GM10248 (cell line): ENCODE data around the gene SMIM41.

Experiments used
- CTCF ChIA-PET: fragments of 300-600 bp; sonication (Branson Sonifier 250); formaldehyde crosslinking; extraction: SDS; loops from one replicate; lab custom pipeline; 2021; ENCODE audit warnings: antibody characterized with exemption; lab: Yijun Ruan, JAX
- POLR2A ChIA-PET: fragments of 350-650 bp; sonication (Branson Sonifier 250); formaldehyde crosslinking; extraction: SDS; loops from one replicate; lab custom pipeline; 2020; ENCODE audit warnings: antibody characterized with exemption; lab: Yijun Ruan, JAX
- DNase-seq: peaks from one replicate; pipeline ENCODE4 v3.0.0; 2012; ENCODE audit errors: extremely low spot score
- TF ChIP-seq, protein P1 (sequence below): IDR thresholded peaks from 2 replicates; pipeline ENCODE4 v1.5.1; 2012; ENCODE audit warnings: mild to moderate bottlenecking, low read depth; ENCODE audit errors: extremely low read depth, missing control alignments, control extremely low read depth

Gene SMIM41

DNA sequence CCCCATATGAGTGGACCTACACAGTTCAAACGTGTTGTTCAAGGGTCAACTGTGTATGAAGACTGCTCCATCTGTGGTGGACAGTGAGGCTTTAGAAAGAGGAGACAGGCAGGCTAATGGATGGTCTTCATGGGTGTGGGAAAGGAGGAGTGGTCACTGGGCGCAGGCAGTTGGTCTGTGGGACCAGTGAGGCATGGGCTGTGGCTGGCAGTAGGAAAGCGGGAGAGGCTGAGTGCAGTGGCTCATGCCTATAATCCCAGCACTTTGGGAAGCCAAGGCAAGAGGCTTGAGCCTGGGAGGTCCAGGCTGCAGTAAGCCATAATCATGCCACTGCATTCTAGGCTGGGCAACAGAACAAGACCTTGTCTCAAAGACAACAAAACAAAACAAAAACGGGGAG lies 30.2 kb upstream of the SMIM41 start:
- TF ChIP-seq, protein P1, sequence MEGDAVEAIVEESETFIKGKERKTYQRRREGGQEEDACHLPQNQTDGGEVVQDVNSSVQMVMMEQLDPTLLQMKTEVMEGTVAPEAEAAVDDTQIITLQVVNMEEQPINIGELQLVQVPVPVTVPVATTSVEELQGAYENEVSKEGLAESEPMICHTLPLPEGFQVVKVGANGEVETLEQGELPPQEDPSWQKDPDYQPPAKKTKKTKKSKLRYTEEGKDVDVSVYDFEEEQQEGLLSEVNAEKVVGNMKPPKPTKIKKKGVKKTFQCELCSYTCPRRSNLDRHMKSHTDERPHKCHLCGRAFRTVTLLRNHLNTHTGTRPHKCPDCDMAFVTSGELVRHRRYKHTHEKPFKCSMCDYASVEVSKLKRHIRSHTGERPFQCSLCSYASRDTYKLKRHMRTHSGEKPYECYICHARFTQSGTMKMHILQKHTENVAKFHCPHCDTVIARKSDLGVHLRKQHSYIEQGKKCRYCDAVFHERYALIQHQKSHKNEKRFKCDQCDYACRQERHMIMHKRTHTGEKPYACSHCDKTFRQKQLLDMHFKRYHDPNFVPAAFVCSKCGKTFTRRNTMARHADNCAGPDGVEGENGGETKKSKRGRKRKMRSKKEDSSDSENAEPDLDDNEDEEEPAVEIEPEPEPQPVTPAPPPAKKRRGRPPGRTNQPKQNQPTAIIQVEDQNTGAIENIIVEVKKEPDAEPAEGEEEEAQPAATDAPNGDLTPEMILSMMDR = no peak
- CTCF ChIA-PET = interaction anchor here (7.2 to 33.0 kb wide), 2 partner anchors 22 to 23 kb away, joined by 108 to 1220 read pairs; partner anchors contain the start of genes ATG101, NR4A1 and SMIM41
- POLR2A ChIA-PET = no interaction called here
- no peak for DNase-seq

DNA sequence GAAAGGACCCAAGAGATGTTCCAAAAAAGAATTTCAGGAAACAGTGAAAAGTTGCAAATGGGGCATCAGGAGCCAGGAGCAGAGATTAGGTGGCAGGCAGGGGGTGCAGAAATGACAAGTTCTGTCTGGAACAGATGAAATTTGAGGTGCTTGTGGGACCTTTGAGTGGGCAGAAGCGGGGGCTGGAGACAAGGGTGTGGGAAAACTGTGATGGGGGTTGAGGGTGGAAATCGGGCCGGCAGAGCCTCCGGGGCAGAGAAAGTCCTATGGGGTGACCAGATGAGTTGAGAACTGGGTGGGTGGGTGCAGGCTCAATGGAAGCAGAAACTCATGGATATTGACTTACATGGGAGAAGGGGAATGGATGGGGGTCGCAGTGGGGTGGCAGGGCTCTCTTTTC lies 29.8 kb upstream of the SMIM41 start:
- CTCF ChIA-PET = interaction anchor here (42.5 kb wide), 1 partner anchor 17 kb away, joined by 1220 read pairs; no protein-coding TSS in a partner anchor
- POLR2A ChIA-PET = interaction anchor here (1.8 kb wide), 1 partner anchor 10 kb away, joined by 8 read pairs; no protein-coding TSS in a partner anchor
- no peak for DNase-seq
- TF ChIP-seq, protein P1 = no peak

DNA sequence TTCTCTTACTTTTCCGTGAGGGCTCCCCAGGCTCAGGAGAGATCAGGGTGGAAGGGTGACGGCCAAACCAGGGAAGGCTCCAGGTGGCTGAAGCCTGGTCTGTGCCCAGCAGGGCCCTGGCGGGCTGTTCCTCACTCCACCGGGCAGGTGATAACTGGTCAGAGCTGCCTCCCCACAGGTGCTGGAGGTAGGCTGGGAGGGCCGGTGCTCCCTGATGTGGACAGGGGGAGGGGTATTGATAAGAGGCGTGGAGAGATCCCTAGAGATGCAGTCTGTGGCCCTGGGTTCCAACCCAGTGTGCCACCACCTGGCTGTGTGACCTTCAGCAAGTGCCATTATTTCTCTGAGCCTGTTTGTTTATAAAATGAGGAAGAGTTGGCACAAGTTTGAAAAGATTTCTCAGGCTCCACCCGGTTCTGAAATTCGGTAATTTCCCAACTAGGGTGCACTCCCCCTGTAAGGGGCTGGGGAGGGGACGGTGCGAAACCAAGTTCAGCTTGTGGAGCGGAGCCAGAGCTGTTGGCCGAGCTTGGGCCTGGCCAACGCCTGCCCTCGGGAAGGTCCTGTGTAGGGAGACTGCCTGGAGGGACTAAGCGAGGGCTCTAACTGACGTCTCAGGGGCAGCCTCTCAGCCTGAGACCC lies 29.3 kb upstream of the SMIM41 start:
- TF ChIP-seq, protein P1 = no peak
- POLR2A ChIA-PET = interaction anchor here (1.2 to 2.7 kb wide), 8 partner anchors 9 to 46 kb away, joined by 4 to 22 read pairs (median 8); partner anchors contain the start of gene ATG101
- CTCF ChIA-PET = interaction anchor here (1.1 to 42.5 kb wide), 5 partner anchors 11 to 31 kb away, joined by 5 to 1220 read pairs (median 12); partner anchors contain the start of gene ATG101
- DNase-seq = no peak

DNA sequence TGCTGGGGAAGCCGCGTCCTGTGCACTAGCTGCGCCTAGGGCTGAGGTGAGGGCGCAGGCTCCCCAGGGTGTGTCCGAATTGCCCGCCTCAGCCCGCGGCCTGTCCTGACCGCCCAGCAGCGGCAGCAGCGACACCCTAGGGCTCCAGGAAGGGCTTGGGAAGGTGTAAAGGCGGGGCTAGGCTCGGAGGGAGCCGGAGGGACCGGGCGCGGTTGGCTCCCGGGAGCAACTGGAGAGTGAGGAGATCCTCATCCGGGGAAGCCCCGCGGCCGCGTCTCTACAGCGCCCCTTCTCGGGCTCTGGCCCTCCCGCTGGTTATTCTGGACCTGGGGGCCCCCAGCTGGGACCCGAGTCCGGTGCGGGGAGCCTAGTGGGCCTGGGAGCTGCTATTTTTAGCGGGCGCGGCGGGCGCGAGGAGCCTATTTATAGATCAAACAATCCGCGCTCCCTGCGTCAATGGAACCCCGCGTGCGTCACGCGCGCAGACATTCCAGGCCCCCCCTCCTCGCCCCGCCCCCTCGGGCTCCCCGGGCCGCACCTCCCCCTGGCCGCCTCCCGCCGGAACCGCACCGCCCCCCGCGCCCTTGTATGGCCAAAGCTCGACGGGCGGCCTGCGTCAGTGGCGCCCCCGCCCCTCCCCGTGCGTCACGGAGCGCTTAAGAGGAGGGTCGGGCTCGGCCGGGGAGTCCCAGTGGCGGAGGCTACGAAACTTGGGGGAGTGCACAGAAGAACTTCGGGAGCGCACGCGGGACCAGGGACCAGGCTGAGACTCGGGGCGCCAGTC lies 28.6 kb upstream of the SMIM41 start, which contains the start of gene NR4A1:
NR4A1 (plus strand) TSS at position 685 of the 784 bp plus-strand sequence. CDS start 2,887 bp downstream, outside the sequence.
- ChIA-PET CTCF (interaction anchor here (1.1 to 42.5 kb wide), 8 partner anchors 10 to 73 kb away, joined by 3 to 1220 read pairs (median 6); partner anchors contain the start of gene ATG101), POLR2A (interaction anchor here (0.7 to 2.7 kb wide), 12 partner anchors 9 to 1270 kb away, joined by 3 to 22 read pairs (median 6); partner anchors contain the start of genes AAAS and ATG101)
- peak; percentile 98 for DNase-seq
- TF ChIP-seq, protein P1 = peak; percentile 34

DNA sequence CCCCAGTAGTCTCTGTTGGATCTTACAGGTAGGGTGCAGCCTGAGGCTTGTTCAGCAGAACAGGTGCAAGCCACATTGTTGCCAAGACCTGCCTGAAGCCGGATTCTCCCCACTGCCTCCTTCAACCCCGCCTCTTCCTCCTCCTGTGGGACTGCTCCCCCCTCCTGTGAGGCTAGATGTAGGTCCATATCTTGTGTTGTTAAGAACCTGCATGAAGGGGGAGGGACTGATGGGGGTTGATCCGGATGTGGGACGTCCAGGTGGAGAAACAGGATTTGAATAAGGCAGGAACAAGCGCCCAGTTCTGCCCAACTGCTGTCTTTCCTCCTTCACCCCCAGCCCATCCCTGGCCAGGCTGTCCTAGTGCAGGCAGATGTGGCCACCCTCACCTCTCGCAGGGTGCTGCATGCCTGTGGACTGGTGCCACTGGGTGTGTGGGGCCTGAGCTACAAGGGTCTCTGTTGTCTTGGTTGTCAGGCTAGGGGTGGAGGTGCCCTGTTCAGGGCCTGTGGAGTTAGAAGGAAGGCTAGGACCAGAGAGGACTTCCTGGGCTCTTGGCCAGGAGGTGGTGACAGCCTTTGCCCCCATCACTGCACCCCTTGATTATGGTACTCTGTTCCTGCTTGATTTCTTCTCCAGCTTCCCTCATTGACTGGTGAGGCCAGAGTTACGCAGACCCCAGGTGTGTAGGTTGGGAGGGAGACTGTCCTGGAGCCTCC lies 26.9 kb upstream of the SMIM41 start:
- TF ChIP-seq, protein P1 = no peak
- DNase-seq = no peak
- POLR2A ChIA-PET = interaction anchor here (1.9 to 2.7 kb wide), 2 partner anchors 11 to 18 kb away, joined by 10 to 16 read pairs; partner anchors contain the start of gene ATG101
- CTCF ChIA-PET = interaction anchor here (1.0 to 42.5 kb wide), 7 partner anchors 11 to 71 kb away, joined by 3 to 1220 read pairs (median 3); partner anchors contain the start of gene ATG101
